Esophagus (tissue), 2 donors: ENCODE data around the gene NSF. TPM values are rescaled to one million over a fixed set of nuclear protein-coding genes. Genes with fewer than 3 reads are reported as not detected.

Experiments
- H3K27ac ChIP-seq, 2 donors: one replicate each; pipeline ENCODE4 v1.5.1; 2013; ENCODE audit warnings: low read depth in 2 of 2, mild to moderate bottlenecking in 2 of 2, inconsistent platforms in 1 of 2, low read length in 1 of 2, moderate library complexity in 1 of 2
- H3K27me3 ChIP-seq, 2 donors: one replicate each; pipeline ENCODE4 v1.6.1; 2013; ENCODE audit warnings: low read length in 2 of 2, control low read depth in 1 of 2, mild to moderate bottlenecking in 1 of 2; ENCODE audit not compliant: insufficient read depth in 2 of 2, control insufficient read depth in 1 of 2
- H3K36me3 ChIP-seq, 2 donors: one replicate each; pipeline ENCODE4 v1.6.1; 2013; ENCODE audit warnings: low read length in 1 of 2; ENCODE audit not compliant: control insufficient read depth in 2 of 2, insufficient read depth in 2 of 2
- H3K4me1 ChIP-seq, 2 donors: one replicate each; pipeline ENCODE4 v1.6.1; 2013; ENCODE audit warnings: low read length in 1 of 2; ENCODE audit not compliant: control insufficient read depth in 2 of 2, insufficient read depth in 2 of 2
- H3K4me3 ChIP-seq, 2 donors: one replicate each; pipeline ENCODE4 v1.5.1; 2013; ENCODE audit warnings: low read length in 2 of 2, mild to moderate bottlenecking in 2 of 2, low read depth in 1 of 2, moderate library complexity in 1 of 2
- H3K9me3 ChIP-seq, 2 donors: one replicate each; pipeline ENCODE4 v1.6.1; 2013; ENCODE audit warnings: mild to moderate bottlenecking in 2 of 2, low read depth in 1 of 2, low read length in 1 of 2, moderate library complexity in 1 of 2; ENCODE audit not compliant: control insufficient read depth in 2 of 2, insufficient read depth in 1 of 2
- WGBS, 2 donors: extraction: QIAGEN DNeasy Blood & Tissue Kit; methylation state at CpG; one replicate each; pipeline ENCODE4 v1.1.7; 2013; 5-methylcytosine and 5-hydroxymethylcytosine counted together
- polyA plus RNA-seq, 2 donors: library from polyadenylated mRNA; stranded (reverse); fragments of 200-250 nt; gene quantifications; one replicate each; pipeline ENCODE4 v1.2.3, GENCODE V29; 2013
- donor health status: healthy with polysubstance abuse.
- donor health status: Bipolar disorder and iron deficiency.

The NSF gene
- polyA plus RNA-seq, 2 donors: 9.0 to 16.4 TPM

DNA sequence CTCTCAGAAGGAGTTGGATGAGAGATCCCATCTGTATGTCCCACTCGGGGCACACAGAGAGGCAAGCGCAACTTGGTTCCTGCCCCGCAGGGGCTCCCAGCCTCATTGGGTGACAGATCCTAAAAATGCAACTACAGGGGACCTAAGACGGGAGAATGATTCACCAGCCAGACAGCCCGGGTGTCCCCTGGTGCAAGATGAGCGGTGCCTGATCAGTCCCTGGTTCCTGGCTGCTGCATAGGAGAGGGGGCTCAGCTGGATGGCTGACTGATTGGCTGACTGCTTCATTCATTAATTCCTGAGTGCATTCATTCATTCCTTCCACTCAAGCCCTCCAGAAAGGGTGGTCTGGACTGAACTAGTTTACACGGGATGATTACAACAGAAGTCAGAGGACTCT is 206.1 kb downstream of the NSF start:
- Histone ChIP-seq H3K9me3 (peaks cover 0 to 2% of the 10 kb centered on the region in 2 donors), H3K4me1 (no peaks in the 10 kb centered on the region), H3K27me3 (no peaks in the 10 kb centered on the region), H3K4me3 (no peak overlapping the region), H3K27ac (no peak overlapping the region), H3K36me3 (no peaks in the 10 kb centered on the region)
- 80% methylated on average over 7 of the region's 7 CpGs for WGBS, 2 donors

DNA sequence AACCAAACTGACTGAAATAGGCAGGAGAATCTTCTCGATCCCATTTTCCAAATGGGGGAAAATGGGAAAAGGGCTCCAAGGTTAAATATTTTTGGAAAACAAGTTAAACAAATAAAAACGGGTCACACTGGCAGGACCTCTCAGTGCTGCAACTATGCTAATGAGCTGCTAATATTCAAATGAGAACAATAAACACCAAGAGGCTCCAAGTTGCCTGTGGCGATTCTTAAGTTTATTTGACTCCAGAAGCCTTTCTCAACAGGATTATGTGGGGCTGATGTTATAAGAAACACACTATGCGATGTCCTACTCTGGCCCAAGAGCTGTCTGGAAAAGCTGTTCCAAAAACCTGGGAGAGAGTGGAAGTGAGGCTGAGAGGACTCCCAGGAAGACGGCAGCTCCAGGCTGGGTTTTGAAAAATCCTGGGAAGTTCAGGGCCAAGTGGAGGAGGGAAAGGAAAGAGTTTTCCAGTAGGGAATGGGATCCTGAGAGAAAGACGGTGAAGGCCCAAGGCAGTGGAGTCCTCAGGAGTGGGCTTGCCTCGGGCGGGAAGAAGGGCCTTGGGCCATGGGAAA is 206.6 kb downstream of the NSF start:
- WGBS, 2 donors: 67 to 68% methylated on average over 8 of the region's 8 CpGs
- H3K9me3 ChIP-seq: peaks cover 0 to 2% of the 10 kb centered on the region in 2 donors
- no peak overlapping the region for H3K27ac ChIP-seq

DNA sequence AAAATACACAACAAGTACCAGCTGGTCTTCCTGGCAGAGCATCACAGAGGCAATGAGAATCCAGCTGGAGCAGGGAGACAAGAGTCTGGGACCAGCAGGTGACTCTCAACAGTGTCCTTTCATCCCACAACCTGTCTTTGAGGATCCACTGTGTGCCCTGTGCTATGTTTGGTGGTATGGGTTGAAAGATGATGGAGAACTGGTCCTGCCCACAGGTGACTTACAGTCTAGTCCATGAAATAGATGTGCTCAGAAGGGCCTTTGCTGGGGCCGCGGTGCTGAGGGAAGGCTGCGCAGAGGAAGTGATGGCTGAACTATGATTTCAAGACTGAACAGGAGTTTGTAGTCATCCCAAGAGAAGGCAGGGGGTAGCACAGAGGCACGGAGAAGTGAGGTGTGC is 210.1 kb downstream of the NSF start:
- Histone ChIP-seq H3K9me3 (peaks cover 0 to 2% of the 10 kb centered on the region in 2 donors), H3K4me1 (no peaks in the 10 kb centered on the region), H3K36me3 (no peaks in the 10 kb centered on the region), H3K27ac (no peak overlapping the region), H3K27me3 (peaks cover 0 to 2% of the 10 kb centered on the region in 2 donors), H3K4me3 (no peak overlapping the region)
- WGBS, 2 donors: 97 to 98% methylated on average over 4 of the region's 4 CpGs

More for the DNA sequence above, 206.6 kb downstream of the NSF start:
- Histone ChIP-seq H3K4me3 (no peak overlapping the region), H3K36me3 (no peaks in the 10 kb centered on the region), H3K27me3 (no peaks in the 10 kb centered on the region), H3K4me1 (no peaks in the 10 kb centered on the region)

DNA sequence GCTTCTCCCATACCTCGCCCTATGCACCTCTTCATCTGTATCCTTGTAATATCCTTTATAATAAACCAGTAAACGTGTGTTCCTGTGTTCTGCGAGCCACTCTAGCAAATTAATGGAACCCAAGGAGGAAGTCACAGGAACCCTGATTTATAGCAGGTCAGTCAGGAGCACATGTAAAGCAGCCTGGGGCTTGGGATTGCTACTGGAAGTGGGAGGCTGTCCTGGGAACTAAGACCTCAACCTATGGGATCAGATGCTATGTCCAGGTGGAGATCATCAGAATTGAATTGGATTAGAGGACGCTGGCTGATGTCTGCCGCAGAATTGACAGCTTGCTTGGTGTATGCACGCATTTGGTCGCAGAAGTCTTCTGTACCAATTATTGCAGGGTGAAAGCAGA is 212.3 kb downstream of the NSF start:
- WGBS, 2 donors: 73 to 89% methylated on average over 7 of the region's 7 CpGs
- no peaks in the 10 kb centered on the region for H3K36me3 ChIP-seq
- H3K4me3 ChIP-seq: no peak overlapping the region
- peaks cover 0 to 2% of the 10 kb centered on the region in 2 donors for H3K9me3 ChIP-seq
- H3K27me3 ChIP-seq: peaks cover 0 to 2% of the 10 kb centered on the region in 2 donors
- no peak overlapping the region for H3K27ac ChIP-seq
- no peaks in the 10 kb centered on the region for H3K4me1 ChIP-seq

DNA sequence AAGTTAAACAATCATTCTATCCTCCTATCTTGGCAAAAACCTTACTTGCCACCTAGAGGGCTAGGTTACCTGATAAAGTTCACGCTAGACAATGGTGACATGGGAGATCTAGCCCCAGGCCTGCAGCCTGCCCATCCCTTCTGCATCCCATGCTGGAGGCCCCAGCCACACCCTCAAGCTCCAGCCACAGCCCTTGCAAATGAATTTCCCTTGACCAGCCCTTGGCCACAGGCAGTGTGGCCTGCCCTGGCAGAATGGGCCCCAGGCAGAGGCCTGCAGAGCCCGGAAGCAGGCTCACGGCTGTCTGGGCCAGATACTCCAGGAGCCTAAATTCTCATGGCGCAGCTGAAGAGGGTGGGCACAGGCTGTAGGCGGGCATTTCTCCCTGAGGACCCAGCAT is 213.1 kb downstream of the NSF start:
- Histone ChIP-seq H3K27ac (no peak overlapping the region), H3K4me1 (no peaks in the 10 kb centered on the region), H3K36me3 (no peaks in the 10 kb centered on the region), H3K27me3 (peaks cover 0 to 2% of the 10 kb centered on the region in 2 donors), H3K9me3 (peaks cover 0 to 2% of the 10 kb centered on the region in 2 donors), H3K4me3 (no peak overlapping the region)
- WGBS, 2 donors: 89 to 93% methylated on average over 5 of the region's 5 CpGs

DNA sequence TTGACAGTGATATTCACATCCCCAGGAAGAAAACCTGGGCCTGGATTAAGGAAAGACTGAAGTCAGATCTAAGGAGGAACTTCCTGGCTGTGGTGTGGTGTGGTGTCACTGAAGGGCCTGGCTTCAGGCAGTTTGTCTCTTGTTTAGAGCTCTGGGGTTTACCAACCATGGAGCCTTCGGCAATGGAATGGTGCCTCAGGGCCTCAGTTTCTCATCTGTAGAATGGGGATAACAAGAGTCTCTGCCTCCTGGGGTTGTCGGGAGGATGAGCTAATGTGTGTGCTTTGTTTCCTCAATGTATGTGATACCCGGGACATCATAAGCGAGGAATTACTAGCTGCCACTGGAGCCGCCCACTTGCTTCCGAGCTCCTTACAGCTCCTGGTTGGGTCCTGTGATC is 215.3 kb downstream of the NSF start:
- Histone ChIP-seq H3K4me1 (no peaks in the 10 kb centered on the region), H3K27me3 (peaks cover 0 to 2% of the 10 kb centered on the region in 2 donors), H3K4me3 (no peak overlapping the region), H3K27ac (no peak overlapping the region), H3K9me3 (peaks cover 0 to under 1% of the 10 kb centered on the region in 2 donors), H3K36me3 (no peaks in the 10 kb centered on the region)
- 86 to 93% methylated on average over 6 of the region's 6 CpGs for WGBS, 2 donors

Other genes starting within 250 kb of the NSF start
- gene ARL17B, start 228.9 kb upstream of the NSF start, polyA plus RNA-seq: 1 to 10 TPM; 5.7 to 6.4 TPM
- gene LRRC37A2, start 78.2 kb upstream of the NSF start, polyA plus RNA-seq: 1 to 10 TPM; 2.0 to 7.6 TPM
- 1 to 10 TPM; 2.0 to 5.8 TPM for gene ARL17A, start 11.0 kb upstream of the NSF start, polyA plus RNA-seq
- gene WNT3, start 228.0 kb downstream of the NSF start, polyA plus RNA-seq: 1 to 10 TPM in 1 of 2 donors, under 1 TPM in 1; 0.99 to 1.4 TPM